ENCODE results near the gene RELN.

DNA sequence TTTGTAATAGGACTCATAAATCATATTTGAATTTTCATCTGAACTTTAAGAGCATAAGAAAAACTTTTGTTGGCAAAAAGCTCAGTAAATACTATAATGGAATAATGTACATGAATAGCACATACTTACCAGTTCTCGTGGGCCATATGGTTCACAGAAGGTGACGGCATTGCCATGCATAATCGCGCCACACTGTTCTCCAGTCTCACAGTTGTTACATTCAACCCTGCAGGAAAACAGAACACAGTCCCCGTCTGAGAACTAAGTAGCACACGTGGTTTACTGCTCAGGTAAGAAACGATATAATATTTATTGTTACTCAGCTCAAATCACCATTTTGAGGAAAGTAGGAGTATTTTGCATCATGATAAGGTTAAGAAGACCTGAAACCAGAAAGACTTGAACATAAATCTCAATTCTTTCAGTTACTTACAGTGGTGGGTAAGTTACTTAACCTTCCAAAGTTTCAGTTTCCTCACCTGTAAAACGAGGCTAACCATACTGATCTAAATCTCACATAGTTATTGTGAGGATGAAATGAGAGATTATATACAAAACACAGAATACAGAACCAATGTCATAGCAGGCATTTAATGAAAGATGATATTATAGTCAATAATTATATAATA is 261.4 kb downstream of the RELN start:
- TF ChIP-seq, protein P1, sequence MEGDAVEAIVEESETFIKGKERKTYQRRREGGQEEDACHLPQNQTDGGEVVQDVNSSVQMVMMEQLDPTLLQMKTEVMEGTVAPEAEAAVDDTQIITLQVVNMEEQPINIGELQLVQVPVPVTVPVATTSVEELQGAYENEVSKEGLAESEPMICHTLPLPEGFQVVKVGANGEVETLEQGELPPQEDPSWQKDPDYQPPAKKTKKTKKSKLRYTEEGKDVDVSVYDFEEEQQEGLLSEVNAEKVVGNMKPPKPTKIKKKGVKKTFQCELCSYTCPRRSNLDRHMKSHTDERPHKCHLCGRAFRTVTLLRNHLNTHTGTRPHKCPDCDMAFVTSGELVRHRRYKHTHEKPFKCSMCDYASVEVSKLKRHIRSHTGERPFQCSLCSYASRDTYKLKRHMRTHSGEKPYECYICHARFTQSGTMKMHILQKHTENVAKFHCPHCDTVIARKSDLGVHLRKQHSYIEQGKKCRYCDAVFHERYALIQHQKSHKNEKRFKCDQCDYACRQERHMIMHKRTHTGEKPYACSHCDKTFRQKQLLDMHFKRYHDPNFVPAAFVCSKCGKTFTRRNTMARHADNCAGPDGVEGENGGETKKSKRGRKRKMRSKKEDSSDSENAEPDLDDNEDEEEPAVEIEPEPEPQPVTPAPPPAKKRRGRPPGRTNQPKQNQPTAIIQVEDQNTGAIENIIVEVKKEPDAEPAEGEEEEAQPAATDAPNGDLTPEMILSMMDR (IDR thresholded peaks at IDR 0.05 in 8 of 11, conservative IDR thresholded peaks at IDR 0.05 in 3 of 11), result no peak
- no peak for TF ChIP-seq POLR2AphosphoS5 (IDR thresholded peaks at IDR 0.05)

Measured in spleen (tissue), 7 donors.